Mesothelial cell of epicardium (in vitro differentiated cells): ENCODE measurements around the gene SERPINB6. TPM values are rescaled to one million over a fixed set of nuclear protein-coding genes. Genes with fewer than 3 reads are reported as not detected.

Experiments used
- DNase-seq, 2 experiments: peaks; one replicate each; pipeline ENCODE4 v3.0.0; 2021; ENCODE audit warnings: low spot score in 2 of 2; ENCODE audit not compliant: unreplicated experiment in 2 of 2
- H3K27ac Mint-ChIP-seq: 2 replicates; pipeline ENCODE4 v1.8.0; 2021; ENCODE audit warnings: mixed read lengths
- H3K27me3 Mint-ChIP-seq: 2 replicates; pipeline ENCODE4 v1.8.0; 2021; ENCODE audit warnings: low read depth, mixed read lengths
- H3K36me3 Mint-ChIP-seq: 2 replicates; pipeline ENCODE4 v1.8.0; 2021; ENCODE audit warnings: mixed read lengths
- H3K4me1 Mint-ChIP-seq: 2 replicates; pipeline ENCODE4 v1.8.0; 2021; ENCODE audit warnings: mixed read lengths
- H3K4me3 Mint-ChIP-seq: 2 replicates; pipeline ENCODE4 v1.8.0; 2021; ENCODE audit warnings: mild to moderate bottlenecking, moderate library complexity, mixed read lengths
- H3K9me3 Mint-ChIP-seq: 2 replicates; pipeline ENCODE4 v1.8.0; 2021; ENCODE audit warnings: mixed read lengths
- CTCF ChIP-seq: fragments of 200-600 bp; sonication (generic); IDR thresholded peaks from one replicate; pipeline ENCODE4 v1.5.0; 2021; ENCODE audit warnings: antibody characterized with exemption; ENCODE audit not compliant: unreplicated experiment
- total RNA-seq: library from RNA; stranded (reverse); gene quantifications from 3 replicates; pipeline ENCODE4 v1.2.1, GENCODE V29; 2021

SERPINB6 gene
- total RNA-seq, 1 donor from 2014 or later, result 93.4 TPM

GRCh38 chr6:2900821-2901644, 70.3 kb downstream of the SERPINB6 start:
- Mint-ChIP-seq H3K27me3 (peaks cover 11% of the 10 kb centered on the region), H3K27ac (no peak overlapping the region), H3K4me3 (peak overlapping the region; percentile 88), H3K9me3 (no peaks in the 10 kb centered on the region), H3K4me1 (peaks cover 25% of the 10 kb centered on the region), H3K36me3 (peaks cover 22% of the 10 kb centered on the region)
- DNase-seq, result no peak
- TF ChIP-seq CTCF, result no peak

- DNase-seq, result no peak
- H3K36me3 Mint-ChIP-seq, result peaks cover 24% of the 10 kb centered on the region
- no peak overlapping the region for H3K27ac Mint-ChIP-seq
- H3K9me3 Mint-ChIP-seq, result no peaks in the 10 kb centered on the region
- H3K4me3 Mint-ChIP-seq, result peak overlapping the region; percentile 88
- peaks cover 25% of the 10 kb centered on the region for H3K4me1 Mint-ChIP-seq
- no peak for TF ChIP-seq CTCF
- H3K27me3 Mint-ChIP-seq, result peaks cover 11% of the 10 kb centered on the region
Observed at GRCh38 chr6:2900221-2900807, 71.1 kb downstream of the SERPINB6 start.

GRCh38 chr6:2899596-2899995, 71.8 kb downstream of the SERPINB6 start:
- no peak overlapping the region for H3K27ac Mint-ChIP-seq
- peaks cover 11% of the 10 kb centered on the region for H3K27me3 Mint-ChIP-seq
- H3K4me3 Mint-ChIP-seq, result no peak overlapping the region
- peaks cover 28% of the 10 kb centered on the region for H3K36me3 Mint-ChIP-seq
- no peaks in the 10 kb centered on the region for H3K9me3 Mint-ChIP-seq
- peaks cover 25% of the 10 kb centered on the region for H3K4me1 Mint-ChIP-seq
- no peak for TF ChIP-seq CTCF
- no peak for DNase-seq

Other genes starting within 250 kb of the SERPINB6 start
- 0.86 to 0.97 TPM (median 0.89 TPM) in 3 replicates for gene MYLK4, start 220.6 kb downstream of the SERPINB6 start, total RNA-seq
- gene WRNIP1, start 206.2 kb downstream of the SERPINB6 start, total RNA-seq, result 36.4 to 41.3 TPM (median 40.8 TPM) in 3 replicates
- 18.5 to 20.3 TPM (median 19.5 TPM) in 3 replicates for gene SERPINB1, start 129.7 kb downstream of the SERPINB6 start, total RNA-seq
- gene SERPINB9, start 68.3 kb downstream of the SERPINB6 start, total RNA-seq, result 28.2 to 30.9 TPM (median 30.6 TPM) in 3 replicates
- gene NQO2, start 28.3 kb upstream of the SERPINB6 start, total RNA-seq, result 17.1 to 18.7 TPM (median 17.3 TPM) in 3 replicates
- gene RIPK1, start 96.9 kb upstream of the SERPINB6 start, total RNA-seq, result 17.5 to 18.4 TPM (median 17.6 TPM) in 3 replicates
- gene BPHL, start 147.1 kb upstream of the SERPINB6 start, total RNA-seq, result 41.5 to 49.2 TPM (median 43.8 TPM) in 3 replicates
- gene TUBB2A, start 186.0 kb upstream of the SERPINB6 start, total RNA-seq, result 21.5 to 25.5 TPM (median 24.3 TPM) in 3 replicates